ENCODE results near the gene PLXNA2. TPM values are rescaled to one million over a fixed set of nuclear protein-coding genes. Genes with fewer than 3 reads are reported as not detected.

The PLXNA2 gene
- total RNA-seq, 2 experiments from 2014 or later = 0.23 TPM; not detected in 1

GRCh38 chr1:208133355-208133754, 110.8 kb downstream of the PLXNA2 start:
- no peaks in the 10 kb centered on the region for H3K9me2 ChIP-seq (ENCODE audit: insufficient read depth, low read length)
- TF ChIP-seq CTCF (conservative IDR thresholded peaks at IDR 0.05; ENCODE audit: low read length) = no peak
- TF ChIP-seq EZH2phosphoT487 (IDR thresholded peaks at IDR 0.05; ENCODE audit: borderline replicate concordance, low read depth, low read length) = no peak
- H3K4me3 ChIP-seq (ENCODE audit: low read depth, low read length, poor library complexity, severe bottlenecking) = no peak overlapping the region
- ChIA-PET POLR2A (no interaction called here), CTCF (ENCODE audit: unreplicated experiment) (no interaction called here)
- no peak overlapping the region for H3K4me2 ChIP-seq (ENCODE audit: low read length)
- H3K9me3 ChIP-seq (ENCODE audit: low read length) = no peaks in the 10 kb centered on the region
- no TSS peak for BruUV-seq (replicated peaks)
- H3K4me1 ChIP-seq (ENCODE audit: insufficient read depth, low read length, poor library complexity, severe bottlenecking) = no peaks in the 10 kb centered on the region
- H2AFZ ChIP-seq (ENCODE audit: low read length) = no peak overlapping the region
- H3K79me2 ChIP-seq (ENCODE audit: insufficient read depth, low read depth, low read length) = no peaks in the 10 kb centered on the region
- H3K27ac ChIP-seq (ENCODE audit: low read depth, low read length, poor library complexity, severe bottlenecking) = no peak overlapping the region
- no peak for DNase-seq (ENCODE audit: low spot score)
- no peaks in the 10 kb centered on the region for H4K20me1 ChIP-seq (ENCODE audit: insufficient read depth, low read length)
- no peaks in the 10 kb centered on the region for H3K36me3 ChIP-seq (ENCODE audit: insufficient read depth, low read length)
- intact Hi-C loops (cut with micrococcal nuclease; ENCODE audit: unreplicated experiment) = loop anchor here (2.0 kb wide), 1 partner anchor 111 kb away; the partner anchor contains the start of gene PLXNA2

- POLR2A ChIA-PET = interaction anchor here (0.9 kb wide), 1 partner anchor 16 kb away, joined by 5 read pairs; no protein-coding TSS in a partner anchor
- CTCF ChIA-PET (ENCODE audit: unreplicated experiment) = no interaction called here
- Histone ChIP-seq H3K9me3 (ENCODE audit: low read length) (no peaks in the 10 kb centered on the region), H3K9me2 (ENCODE audit: insufficient read depth, low read length) (no peaks in the 10 kb centered on the region), H4K20me1 (ENCODE audit: insufficient read depth, low read length) (no peaks in the 10 kb centered on the region), H3K79me2 (ENCODE audit: insufficient read depth, low read depth, low read length) (no peaks in the 10 kb centered on the region), H3K4me1 (ENCODE audit: insufficient read depth, low read length, poor library complexity, severe bottlenecking) (no peaks in the 10 kb centered on the region), H3K27ac (ENCODE audit: low read depth, low read length, poor library complexity, severe bottlenecking) (no peak overlapping the region), H2AFZ (ENCODE audit: low read length) (no peak overlapping the region), H3K4me2 (ENCODE audit: low read length) (0 out of 2 replicates have a peak overlapping the region, but pooled peaks have one; percentile 27), H3K4me3 (ENCODE audit: low read depth, low read length, poor library complexity, severe bottlenecking) (no peak overlapping the region), H3K36me3 (ENCODE audit: insufficient read depth, low read length) (no peaks in the 10 kb centered on the region)
- no TSS peak for BruUV-seq (replicated peaks)
- DNase-seq (ENCODE audit: low spot score) = peak; percentile 37
- intact Hi-C loops (cut with micrococcal nuclease; ENCODE audit: unreplicated experiment) = loop anchor here (2.0 kb wide), 1 partner anchor 112 kb away; the partner anchor contains the start of gene PLXNA2
- peak; percentile 85 for TF ChIP-seq CTCF (conservative IDR thresholded peaks at IDR 0.05; ENCODE audit: low read length)
- no peak for TF ChIP-seq EZH2phosphoT487 (IDR thresholded peaks at IDR 0.05; ENCODE audit: borderline replicate concordance, low read depth, low read length)
Measured at GRCh38 chr1:208132287-208132882, 111.8 kb downstream of the PLXNA2 start.

GRCh38 chr1:208131621-208132286, 112.4 kb downstream of the PLXNA2 start:
- no peak overlapping the region for H2AFZ ChIP-seq (ENCODE audit: low read length)
- H3K27ac ChIP-seq (ENCODE audit: low read depth, low read length, poor library complexity, severe bottlenecking) = no peak overlapping the region
- no peaks in the 10 kb centered on the region for H3K36me3 ChIP-seq (ENCODE audit: insufficient read depth, low read length)
- no peaks in the 10 kb centered on the region for H3K4me1 ChIP-seq (ENCODE audit: insufficient read depth, low read length, poor library complexity, severe bottlenecking)
- no peak for TF ChIP-seq EZH2phosphoT487 (IDR thresholded peaks at IDR 0.05; ENCODE audit: borderline replicate concordance, low read depth, low read length)
- TF ChIP-seq CTCF (conservative IDR thresholded peaks at IDR 0.05; ENCODE audit: low read length) = no peak
- H4K20me1 ChIP-seq (ENCODE audit: insufficient read depth, low read length) = no peaks in the 10 kb centered on the region
- H3K79me2 ChIP-seq (ENCODE audit: insufficient read depth, low read depth, low read length) = no peaks in the 10 kb centered on the region
- intact Hi-C loops (cut with micrococcal nuclease; ENCODE audit: unreplicated experiment) = loop anchor here (2.0 kb wide), 1 partner anchor 113 kb away; the partner anchor contains the start of gene PLXNA2
- POLR2A ChIA-PET = interaction anchor here (0.8 to 0.9 kb wide), 2 partner anchors 17 to 48 kb away, joined by 4 to 5 read pairs; no protein-coding TSS in a partner anchor
- 0 out of 2 replicates have a peak overlapping the region, but pooled peaks have one; percentile 27 for H3K4me2 ChIP-seq (ENCODE audit: low read length)
- DNase-seq (ENCODE audit: low spot score) = no peak
- CTCF ChIA-PET (ENCODE audit: unreplicated experiment) = no interaction called here
- H3K9me2 ChIP-seq (ENCODE audit: insufficient read depth, low read length) = no peaks in the 10 kb centered on the region
- no TSS peak for BruUV-seq (replicated peaks)
- no peak overlapping the region for H3K4me3 ChIP-seq (ENCODE audit: low read depth, low read length, poor library complexity, severe bottlenecking)
- H3K9me3 ChIP-seq (ENCODE audit: low read length) = no peaks in the 10 kb centered on the region

Data from OCI-LY7 (cell line).